Ovary (tissue), 3 donors: ENCODE results near the gene HIVEP1.

Experiments used
- EP300 ChIP-seq: sonication (generic); formaldehyde crosslinking; IDR thresholded peaks from one replicate; pipeline ENCODE4 v1.6.1; 2017; ENCODE audit warnings: antibody characterized with exemption
- POLR2A ChIP-seq: fragments of 450-650 bp; IDR thresholded peaks from one replicate; pipeline ENCODE4 v1.6.1; 2017; ENCODE audit warnings: antibody characterized with exemption, mild to moderate bottlenecking, moderate library complexity
- TF ChIP-seq, protein P1 (sequence below), 3 donors: fragments of 450-650 bp in 2 of 3; fragments of 200-600 bp in 1 of 3; IDR thresholded peaks; one replicate each; pipeline versions ENCODE4 v1.5.1 to v1.8.0; 2016 to 2022; ENCODE audit warnings: antibody characterized with exemption in 3 of 3, mild to moderate bottlenecking in 1 of 3
- donor health status: DM: no; HTN: no; CAD: no.

DNA sequence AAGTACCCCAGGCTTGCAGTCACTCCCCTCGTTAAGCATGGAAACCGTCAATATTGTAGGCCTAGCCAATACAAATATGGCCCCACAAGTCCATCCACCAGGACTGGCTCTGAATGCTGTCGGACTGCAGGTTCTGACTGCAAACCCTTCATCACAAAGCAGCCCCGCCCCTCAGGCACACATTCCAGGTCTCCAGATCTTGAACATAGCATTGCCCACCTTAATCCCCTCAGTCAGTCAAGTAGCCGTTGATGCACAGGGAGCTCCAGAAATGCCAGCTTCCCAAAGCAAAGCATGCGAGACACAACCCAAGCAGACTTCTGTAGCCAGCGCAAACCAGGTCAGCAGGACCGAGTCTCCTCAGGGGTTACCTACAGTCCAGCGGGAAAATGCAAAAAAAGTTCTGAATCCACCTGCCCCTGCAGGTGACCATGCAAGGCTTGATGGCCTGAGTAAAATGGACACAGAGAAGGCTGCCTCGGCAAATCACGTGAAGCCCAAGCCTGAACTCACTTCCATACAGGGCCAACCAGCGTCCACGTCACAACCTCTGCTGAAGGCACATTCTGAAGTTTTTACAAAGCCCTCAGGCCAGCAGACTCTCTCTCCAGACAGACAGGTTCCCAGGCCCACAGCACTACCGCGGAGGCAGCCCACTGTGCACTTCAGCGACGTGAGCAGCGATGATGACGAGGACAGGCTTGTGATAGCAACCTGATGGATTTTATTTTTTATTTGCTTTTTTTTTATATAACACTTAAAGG lies 151.8 kb downstream of the HIVEP1 start:
- TF ChIP-seq POLR2A = no peak
- TF ChIP-seq, protein P1, sequence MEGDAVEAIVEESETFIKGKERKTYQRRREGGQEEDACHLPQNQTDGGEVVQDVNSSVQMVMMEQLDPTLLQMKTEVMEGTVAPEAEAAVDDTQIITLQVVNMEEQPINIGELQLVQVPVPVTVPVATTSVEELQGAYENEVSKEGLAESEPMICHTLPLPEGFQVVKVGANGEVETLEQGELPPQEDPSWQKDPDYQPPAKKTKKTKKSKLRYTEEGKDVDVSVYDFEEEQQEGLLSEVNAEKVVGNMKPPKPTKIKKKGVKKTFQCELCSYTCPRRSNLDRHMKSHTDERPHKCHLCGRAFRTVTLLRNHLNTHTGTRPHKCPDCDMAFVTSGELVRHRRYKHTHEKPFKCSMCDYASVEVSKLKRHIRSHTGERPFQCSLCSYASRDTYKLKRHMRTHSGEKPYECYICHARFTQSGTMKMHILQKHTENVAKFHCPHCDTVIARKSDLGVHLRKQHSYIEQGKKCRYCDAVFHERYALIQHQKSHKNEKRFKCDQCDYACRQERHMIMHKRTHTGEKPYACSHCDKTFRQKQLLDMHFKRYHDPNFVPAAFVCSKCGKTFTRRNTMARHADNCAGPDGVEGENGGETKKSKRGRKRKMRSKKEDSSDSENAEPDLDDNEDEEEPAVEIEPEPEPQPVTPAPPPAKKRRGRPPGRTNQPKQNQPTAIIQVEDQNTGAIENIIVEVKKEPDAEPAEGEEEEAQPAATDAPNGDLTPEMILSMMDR (IDR thresholded peaks at IDR 0.05) = no peak
- no peak for TF ChIP-seq EP300
